Adrenal gland (tissue), 12 donors: ENCODE results near the gene TNS1. TPM values are rescaled to one million over a fixed set of nuclear protein-coding genes. Genes with fewer than 3 reads are reported as not detected.

Experiments
- DNase-seq, 7 donors: peaks; one replicate each; pipeline ENCODE4 v3.0.0-alpha.2; 2019 to 2020
- H3K27ac ChIP-seq, 5 donors: fragments of 200-600 bp; sonication (generic) in 4 of 5; 1 replicate in 3 of 5; 2 replicates in 2 of 5; pipeline versions ENCODE4 v1.5.1 to v1.8.0; 2016 to 2020; ENCODE audit warnings: mild to moderate bottlenecking in 1 of 5
- H3K27me3 ChIP-seq: fragments of 200-600 bp; 2 replicates; pipeline ENCODE4 v1.8.0; 2021
- H3K36me3 ChIP-seq, 2 donors: fragments of 200-600 bp; replicated peaks in 1 of 2; 1 replicate in 1 of 2; 2 replicates in 1 of 2; pipeline versions ENCODE4 v1.5.1 to v1.8.0; 2018 to 2022
- H3K4me1 ChIP-seq, 2 donors: fragments of 200-600 bp; replicated peaks in 1 of 2; 1 replicate in 1 of 2; 2 replicates in 1 of 2; pipeline versions ENCODE4 v1.5.1 to v1.8.0; 2018 to 2021
- H3K4me3 ChIP-seq, 4 donors: fragments of 200-600 bp; sonication (generic) in 3 of 4; one replicate each; pipeline ENCODE4 v1.5.1; 2016 to 2018
- H3K9me3 ChIP-seq, 3 donors: fragments of 200-600 bp; sonication (generic) in 1 of 3; replicated peaks in 1 of 3; 1 replicate in 2 of 3; 2 replicates in 1 of 3; pipeline versions ENCODE4 v1.5.1 to v1.8.0; 2016 to 2021
- POLR2A ChIP-seq, 2 donors: fragments of 450-650 bp; IDR thresholded peaks; one replicate each; pipeline ENCODE4 v1.6.1; 2017; ENCODE audit warnings: antibody characterized with exemption in 2 of 2, mild to moderate bottlenecking in 2 of 2, moderate library complexity in 1 of 2
- WGBS, 4 donors: extraction: QIAGEN DNeasy Blood & Tissue Kit in 2 of 4; methylation state at CpG; one replicate each; pipeline versions ENCODE4 v1.1.5 to v1.1.7; 2013 to 2017; 5-methylcytosine and 5-hydroxymethylcytosine counted together
- intact Hi-C, 2 donors: fragments of 100-400 bp; cut with DNase I; formaldehyde crosslinking; loops; one replicate each; pipeline versions ENCODE4 v1.14.1 to v1.15.0; 2022 to 2023
- polyA plus RNA-seq, 3 donors: library from polyadenylated mRNA; stranded (reverse); fragments of 200-250 nt in 2 of 3; fragments of 350-450 nt in 1 of 3; fragmentation: Illumina TruSeq in 1 of 3; extraction: RNeasy Lipid Tissue Mini Kit (QIAGEN cat#74804) in 1 of 3; gene quantifications; one replicate each; pipeline ENCODE4 v1.2.3, GENCODE V29; 2013 to 2014
- total RNA-seq, 9 donors: library from RNA; depleted of rRNA in 4 of 9; stranded (reverse); fragments of >200 nt in 4 of 9; fragments of 120-200 nt in 1 of 9; fragmentation: NEBNext Ultra II Directional in 1 of 9; extraction: Animal tissue kit (Norgen Biotek cat#: 25700) in 1 of 9; gene quantifications; one replicate each; pipeline versions ENCODE4 v1.1.0 to v1.2.4, GENCODE V29; 2013 to 2023
- TF ChIP-seq, protein P1 (sequence below), 6 experiments: fragments of 450-650 bp in 4 of 6; fragments of 200-600 bp in 2 of 6; sonication (generic) in 1 of 6; IDR thresholded peaks; 1 replicate in 5 of 6; 2 replicates in 1 of 6; pipeline versions ENCODE4 v1.5.1 to v1.8.0; 2016 to 2021; ENCODE audit warnings: antibody characterized with exemption in 6 of 6, mild to moderate bottlenecking in 2 of 6, moderate library complexity in 1 of 6
- donor health status: healthy with polysubstance abuse.
- donor health status: Bipolar disorder and iron deficiency.
- donor health status: DM: yes; HTN: yes; CAD: no.
- donor health status: DM: no; HTN: no; CAD: no.
- donor health status: DM: no; HTN: no; CAD: no.
- donor health status: DM: yes; HTN: yes; CAD: no.

TNS1 gene
- total and polyA plus RNA-seq, 12 donors: 34.1 to 341 (median 252) TPM

DNA sequence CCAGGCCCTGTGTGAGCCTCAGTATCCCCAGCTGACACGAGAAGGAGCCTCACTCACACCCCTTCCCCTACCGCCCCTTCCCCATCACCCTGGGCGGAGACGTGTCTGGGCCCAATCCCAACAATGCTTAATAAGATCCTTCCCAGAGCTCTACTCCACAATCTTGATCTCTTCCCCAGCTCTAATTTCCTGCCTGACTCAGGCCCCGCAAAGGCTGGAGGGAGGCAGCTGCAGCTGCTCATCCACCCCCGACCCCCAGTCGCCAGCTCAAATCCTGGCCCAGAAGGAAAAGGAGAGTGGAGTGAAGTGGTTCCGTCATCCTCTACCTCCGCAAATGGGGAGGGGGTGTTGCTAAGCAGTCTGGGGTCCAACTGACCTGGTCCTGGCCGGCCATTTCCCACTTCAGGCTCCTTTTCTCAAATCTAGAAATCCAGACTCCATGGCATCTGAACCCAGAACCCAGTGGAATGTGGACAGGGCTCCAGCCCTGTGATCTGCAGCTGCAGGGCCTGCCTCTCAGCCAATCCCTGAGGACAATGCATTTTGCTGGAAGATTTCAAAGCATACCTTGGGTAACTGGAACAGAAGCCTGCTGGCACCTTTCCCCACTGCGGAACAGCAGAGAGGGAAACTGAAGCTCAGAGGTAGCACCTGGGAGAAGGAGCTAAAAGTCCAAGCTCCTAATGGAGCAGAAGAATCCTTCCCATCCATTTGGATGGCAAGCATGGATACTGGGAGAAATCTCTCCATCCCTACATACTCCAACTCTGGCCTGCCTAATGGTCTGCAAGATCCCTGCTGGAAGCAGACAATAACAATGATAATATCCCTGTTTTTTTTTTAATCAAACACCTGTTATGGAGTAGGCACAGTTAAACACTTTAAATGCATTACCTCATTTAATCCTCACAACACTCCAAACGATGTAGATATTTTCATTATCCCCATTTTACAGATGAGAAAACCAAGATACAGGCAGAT, 5.6 kb upstream of the TNS1 start:
- H3K27ac ChIP-seq: peak overlapping the region in 1 of 5 donors; percentile 95
- no peak overlapping the region for H3K4me3 ChIP-seq
- intact Hi-C loops: no loop called here

GRCh38 chr2:218006741-218007140, 3.9 kb upstream of the TNS1 start:
- 37 to 51% (median 50%) methylated on average over 4 of the region's 4 CpGs for WGBS, 4 donors
- Histone ChIP-seq H3K27ac (peak overlapping the region in 3 of 5 donors; percentile 13 to 95 (median 94)), H3K4me1 (peaks cover 45 to 62% of the 10 kb centered on the region in 2 donors), H3K27me3 (no peaks in the 10 kb centered on the region), H3K36me3 (no peaks in the 10 kb centered on the region), H3K4me3 (no peak overlapping the region), H3K9me3 (no peaks in the 10 kb centered on the region)
- TF ChIP-seq, protein P1, sequence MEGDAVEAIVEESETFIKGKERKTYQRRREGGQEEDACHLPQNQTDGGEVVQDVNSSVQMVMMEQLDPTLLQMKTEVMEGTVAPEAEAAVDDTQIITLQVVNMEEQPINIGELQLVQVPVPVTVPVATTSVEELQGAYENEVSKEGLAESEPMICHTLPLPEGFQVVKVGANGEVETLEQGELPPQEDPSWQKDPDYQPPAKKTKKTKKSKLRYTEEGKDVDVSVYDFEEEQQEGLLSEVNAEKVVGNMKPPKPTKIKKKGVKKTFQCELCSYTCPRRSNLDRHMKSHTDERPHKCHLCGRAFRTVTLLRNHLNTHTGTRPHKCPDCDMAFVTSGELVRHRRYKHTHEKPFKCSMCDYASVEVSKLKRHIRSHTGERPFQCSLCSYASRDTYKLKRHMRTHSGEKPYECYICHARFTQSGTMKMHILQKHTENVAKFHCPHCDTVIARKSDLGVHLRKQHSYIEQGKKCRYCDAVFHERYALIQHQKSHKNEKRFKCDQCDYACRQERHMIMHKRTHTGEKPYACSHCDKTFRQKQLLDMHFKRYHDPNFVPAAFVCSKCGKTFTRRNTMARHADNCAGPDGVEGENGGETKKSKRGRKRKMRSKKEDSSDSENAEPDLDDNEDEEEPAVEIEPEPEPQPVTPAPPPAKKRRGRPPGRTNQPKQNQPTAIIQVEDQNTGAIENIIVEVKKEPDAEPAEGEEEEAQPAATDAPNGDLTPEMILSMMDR (IDR thresholded peaks at IDR 0.05): no peak
- no peak for TF ChIP-seq POLR2A (IDR thresholded peaks at IDR 0.05)
- DNase-seq: peak; percentile 73 to 91 (median 83)
- intact Hi-C loops: no loop called here

More for the DNA sequence above, 5.6 kb upstream of the TNS1 start:
- 74 to 83% (median 80%) methylated on average over 11 to 12 of the region's 12 CpGs for WGBS, 4 donors
- Histone ChIP-seq H3K9me3 (no peaks in the 10 kb centered on the region), H3K4me1 (peaks cover 36 to 58% of the 10 kb centered on the region in 2 donors), H3K27me3 (no peaks in the 10 kb centered on the region), H3K36me3 (no peaks in the 10 kb centered on the region)
- TF ChIP-seq, protein P1 (IDR thresholded peaks at IDR 0.05): no peak
- TF ChIP-seq POLR2A (IDR thresholded peaks at IDR 0.05): no peak
- DNase-seq: no peak

- 30 to 54% (median 46%) methylated on average over 3 of the region's 3 CpGs for WGBS, 4 donors
- DNase-seq: no peak
- Histone ChIP-seq H3K9me3 (no peaks in the 10 kb centered on the region), H3K4me3 (no peak overlapping the region), H3K27ac (peak overlapping the region; percentile 47 to 95 (median 93)), H3K27me3 (no peaks in the 10 kb centered on the region), H3K36me3 (no peaks in the 10 kb centered on the region), H3K4me1 (peaks cover 54 to 66% of the 10 kb centered on the region in 2 donors)
- intact Hi-C loops: no loop called here
- TF ChIP-seq, protein P1 (IDR thresholded peaks at IDR 0.05): no peak
- no peak for TF ChIP-seq POLR2A (IDR thresholded peaks at IDR 0.05)
These were observed 2.7 kb upstream of the TNS1 start for GRCh38 chr2:218005486-218005885.

DNA sequence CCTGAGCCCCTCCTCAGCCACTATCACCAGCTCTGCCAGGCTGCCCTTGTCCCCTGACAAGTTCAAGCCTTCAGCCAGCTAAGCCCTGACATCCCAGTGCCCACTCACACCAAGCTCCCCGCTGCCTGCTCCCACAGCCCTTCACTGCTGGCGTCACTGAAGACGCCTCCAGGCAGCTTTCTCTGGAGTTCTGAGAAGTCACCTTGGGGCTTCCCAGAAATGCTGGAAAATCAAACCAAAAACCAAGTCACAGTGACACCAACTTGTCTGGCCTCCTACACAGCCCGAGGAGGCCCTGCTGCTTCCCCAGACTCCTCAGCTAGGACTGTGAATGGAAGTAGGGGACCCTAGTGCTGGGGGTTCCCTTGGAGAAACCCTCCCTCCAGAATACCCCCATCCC, 2.2 kb upstream of the TNS1 start:
- H3K4me3 ChIP-seq: no peak overlapping the region
- H3K36me3 ChIP-seq: no peaks in the 10 kb centered on the region
- 59 to 90% (median 68%) methylated on average over 4 of the region's 4 CpGs for WGBS, 4 donors
- no peaks in the 10 kb centered on the region for H3K9me3 ChIP-seq
- DNase-seq: peak in 2 of 7 donors; percentile 48 to 72
- intact Hi-C loops: no loop called here
- TF ChIP-seq, protein P1 (IDR thresholded peaks at IDR 0.05): no peak
- TF ChIP-seq POLR2A (IDR thresholded peaks at IDR 0.05): no peak
- H3K27me3 ChIP-seq: no peaks in the 10 kb centered on the region
- H3K27ac ChIP-seq: peak overlapping the region; percentile 58 to 95 (median 93)
- H3K4me1 ChIP-seq: peaks cover 54 to 65% of the 10 kb centered on the region in 2 donors
